RWPE2 (cell line): Measurements from ENCODE around the gene MGAT3.

ENCODE experiments used
- ATAC-seq: fragments of 200-7000 bp; cut with Tn5 transposase; 3 replicates; pipeline ENCODE4 v1.9.1; 2021; ENCODE audit warnings: low read depth
- DNase-seq: peaks from one replicate; pipeline ENCODE4 v3.0.0-alpha.2; 2020; ENCODE audit warnings: low spot score
- H3K27ac ChIP-seq: fragments of 450-650 bp; 2 replicates; pipeline ENCODE4 v1.5.1; 2017; ENCODE audit warnings: mild to moderate bottlenecking; ENCODE audit not compliant: poor library complexity, severe bottlenecking
- H3K27me3 ChIP-seq: fragments of 250-450 bp; sonication (Bioruptor Pico); 2 replicates; pipeline ENCODE4 v1.5.1; 2021; ENCODE audit warnings: mild to moderate bottlenecking, moderate library complexity; ENCODE audit not compliant: insufficient read depth, poor library complexity, severe bottlenecking
- H3K36me3 ChIP-seq: fragments of 250-450 bp; sonication (Bioruptor Pico); 2 replicates; pipeline ENCODE4 v1.5.1; 2020; ENCODE audit warnings: low read depth, mild to moderate bottlenecking, moderate library complexity
- H3K4me1 ChIP-seq: fragments of 250-450 bp; sonication (Bioruptor Pico); 2 replicates; pipeline ENCODE4 v1.5.1; 2021; ENCODE audit warnings: mild to moderate bottlenecking, moderate library complexity; ENCODE audit not compliant: insufficient read depth, poor library complexity, severe bottlenecking
- H3K4me3 ChIP-seq: fragments of 250-450 bp; sonication (Bioruptor Pico); 2 replicates; pipeline ENCODE4 v1.5.1; 2021; ENCODE audit warnings: mild to moderate bottlenecking, moderate library complexity; ENCODE audit not compliant: severe bottlenecking
- H3K9me3 ChIP-seq: fragments of 250-450 bp; sonication (Bioruptor Pico); 2 replicates; pipeline ENCODE4 v1.5.1; 2021; ENCODE audit warnings: mild to moderate bottlenecking, moderate library complexity; ENCODE audit not compliant: severe bottlenecking
- CTCF ChIP-seq: fragments of 450-650 bp; IDR thresholded peaks from one replicate; pipeline ENCODE4 v1.5.1; 2017; ENCODE audit warnings: mild to moderate bottlenecking, moderate library complexity; ENCODE audit not compliant: poor library complexity, severe bottlenecking

MGAT3 gene

DNA sequence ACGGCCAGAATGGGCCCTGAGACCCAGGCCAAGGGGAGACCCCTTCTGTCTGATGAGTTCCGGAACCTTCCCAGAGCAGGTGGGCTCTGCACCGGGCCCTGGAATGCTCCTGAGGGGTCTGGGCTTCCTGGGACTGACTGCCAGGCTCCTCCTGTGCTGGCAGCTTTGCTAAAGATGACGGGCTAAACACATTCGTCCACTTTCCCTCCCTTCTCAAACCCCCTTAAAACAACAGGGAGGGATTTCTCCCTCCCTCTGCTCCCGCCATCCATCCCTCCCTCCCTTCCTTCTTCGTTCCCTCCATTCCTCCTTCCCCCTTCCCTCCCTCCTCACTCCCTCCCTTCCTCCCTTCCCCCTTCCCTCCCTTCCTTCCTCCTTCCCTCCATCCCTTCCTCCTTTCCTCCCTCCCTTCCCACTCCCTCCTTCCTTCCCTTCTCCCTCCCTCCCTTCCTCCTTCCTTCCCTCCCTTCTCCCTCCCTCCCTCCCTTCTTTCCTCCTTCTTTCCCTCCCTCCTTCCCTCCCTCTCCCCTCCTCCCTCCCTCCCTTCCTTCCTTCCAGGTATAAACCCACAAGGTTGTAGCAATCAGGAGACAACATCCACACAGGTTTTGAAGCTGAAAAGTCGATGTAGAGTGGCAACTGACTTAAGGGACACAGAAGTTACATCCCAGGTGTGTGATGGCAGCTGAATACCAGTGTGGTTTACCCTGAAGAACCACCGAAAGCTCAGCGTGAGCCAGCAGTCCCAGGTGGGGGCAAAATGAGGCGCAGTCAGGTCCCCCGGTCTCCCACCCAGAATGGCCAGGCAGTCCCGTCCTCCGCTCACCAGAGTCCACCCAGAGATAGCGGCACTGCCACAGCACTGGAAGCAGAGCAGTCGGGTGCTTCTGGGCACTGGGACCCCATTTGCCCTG, 18.8 kb upstream of the MGAT3 start:
- Histone ChIP-seq H3K27me3 (no peaks in the 10 kb centered on the region), H3K4me3 (no peak overlapping the region), H3K9me3 (no peaks in the 10 kb centered on the region), H3K36me3 (no peaks in the 10 kb centered on the region), H3K4me1 (no peaks in the 10 kb centered on the region), H3K27ac (no peak overlapping the region)
- no peak for ATAC-seq
- no peak for TF ChIP-seq CTCF
- no peak for DNase-seq

- Histone ChIP-seq H3K36me3 (no peaks in the 10 kb centered on the region), H3K27me3 (no peaks in the 10 kb centered on the region), H3K4me1 (no peaks in the 10 kb centered on the region), H3K9me3 (no peaks in the 10 kb centered on the region), H3K4me3 (no peak overlapping the region), H3K27ac (no peak overlapping the region)
- DNase-seq: no peak
- TF ChIP-seq CTCF: no peak
- peak; percentile 53; the same call in 2 of the 3 replicates for ATAC-seq
Measured at GRCh38 chr22:39439170-39439569, 17.6 kb upstream of the MGAT3 start.

GRCh38 chr22:39443398-39443797, 13.4 kb upstream of the MGAT3 start:
- DNase-seq (no peak), ATAC-seq (no peak)
- H3K27ac ChIP-seq: no peak overlapping the region
- H3K36me3 ChIP-seq: no peaks in the 10 kb centered on the region
- no peaks in the 10 kb centered on the region for H3K4me1 ChIP-seq
- H3K27me3 ChIP-seq: no peaks in the 10 kb centered on the region
- no peak for TF ChIP-seq CTCF
- no peaks in the 10 kb centered on the region for H3K9me3 ChIP-seq
- no peak overlapping the region for H3K4me3 ChIP-seq

DNA sequence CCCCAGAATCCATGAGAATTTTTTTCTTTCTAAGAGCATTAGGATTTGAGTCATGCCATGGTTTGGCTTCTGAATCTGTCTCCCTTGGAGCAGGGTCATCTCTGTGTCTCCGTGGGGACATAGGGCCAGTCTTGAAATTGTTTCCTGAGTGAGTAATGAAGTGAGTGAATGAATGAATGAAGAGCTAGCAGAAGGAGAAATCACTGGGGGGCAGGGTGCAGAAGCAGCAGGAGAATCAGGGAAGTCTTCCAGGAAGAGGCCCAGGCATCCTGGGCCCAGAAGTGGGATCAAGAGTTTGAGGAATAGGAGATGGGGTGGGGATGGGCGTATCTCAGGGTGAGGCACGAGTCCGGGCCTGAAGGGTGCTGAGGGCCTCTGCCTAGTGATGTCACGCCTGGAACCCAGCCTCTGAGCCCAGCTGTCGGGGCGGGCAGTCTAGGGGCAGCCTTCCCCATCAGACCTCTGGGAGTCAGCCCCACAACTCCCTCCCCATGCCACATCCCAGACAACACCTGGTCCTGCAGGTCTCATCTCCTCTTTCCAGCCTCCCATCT, 12.5 kb upstream of the MGAT3 start:
- Histone ChIP-seq H3K27ac (no peak overlapping the region), H3K36me3 (no peaks in the 10 kb centered on the region), H3K9me3 (no peaks in the 10 kb centered on the region), H3K4me1 (no peaks in the 10 kb centered on the region), H3K27me3 (no peaks in the 10 kb centered on the region), H3K4me3 (no peak overlapping the region)
- no peak for DNase-seq
- ATAC-seq: peak; percentile 19; the same call in 1 of the 3 replicates
- no peak for TF ChIP-seq CTCF
